ENCODE measurements around the gene NECAB3.

Gene NECAB3

GRCh38 chr20:33676652-33677645 lies 2.7 kb upstream of the NECAB3 start:
- DNase-seq: no peak

DNA sequence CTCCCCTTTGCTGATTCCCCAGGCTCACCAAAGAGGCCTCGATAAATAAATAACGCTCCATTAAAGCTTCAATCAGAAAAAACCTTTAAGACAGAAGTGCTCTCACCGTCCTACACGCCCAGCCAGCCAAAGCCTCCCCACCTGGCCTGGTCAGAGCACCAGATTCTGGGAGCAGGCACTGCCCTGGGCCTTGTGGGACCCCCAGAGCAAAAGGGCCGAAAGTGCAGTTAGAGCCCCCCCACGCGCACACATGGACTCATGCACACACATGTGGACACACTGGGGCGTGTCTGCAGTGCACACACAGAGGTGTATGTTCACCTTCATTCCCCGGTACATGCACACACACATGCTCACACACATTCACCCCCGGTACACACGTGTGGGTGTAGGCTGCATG lies 1.9 kb upstream of the NECAB3 start:
- no peak for DNase-seq

DNA sequence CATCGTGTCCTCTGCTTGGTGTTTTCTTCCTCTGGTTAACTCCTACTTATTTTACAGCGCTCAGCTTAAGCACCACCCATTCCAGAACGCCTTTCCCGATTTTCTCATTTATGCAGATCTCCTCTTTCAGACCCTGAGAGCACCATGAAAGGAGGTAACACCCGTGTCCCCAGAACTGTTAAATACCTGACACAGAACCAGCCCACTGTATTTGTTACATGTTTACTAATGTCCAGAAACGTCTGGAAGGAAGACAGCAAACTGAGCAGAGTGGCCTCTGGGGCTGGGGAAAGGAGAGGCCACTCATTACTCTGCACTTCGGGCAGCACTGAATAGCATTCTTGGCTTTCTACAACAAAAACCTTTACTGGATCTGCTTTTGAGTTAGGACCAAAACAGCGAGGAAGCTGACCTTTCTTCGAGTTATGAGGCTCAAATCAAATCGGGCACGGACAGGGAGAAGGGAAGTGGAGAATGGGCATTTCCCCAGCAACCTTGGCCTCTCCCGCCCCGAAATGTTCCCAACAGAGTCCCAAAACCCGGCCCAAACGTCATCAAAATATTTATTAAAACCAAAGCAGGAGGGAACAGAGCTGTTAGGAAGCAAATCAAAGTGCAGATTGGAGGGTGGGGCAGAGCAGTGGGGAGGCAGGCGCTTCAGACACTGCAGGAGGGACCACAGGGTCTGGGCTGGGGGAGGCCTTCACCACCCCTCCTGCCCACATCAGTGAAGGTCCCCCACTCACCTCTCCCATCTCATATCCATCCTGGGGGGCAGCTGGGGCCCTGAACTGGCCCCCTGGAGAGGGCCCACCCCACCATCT lies 1.1 kb upstream of the NECAB3 start:
- no peak for DNase-seq

GRCh38 chr20:33673410-33674293 lies 576 bp downstream of the NECAB3 start:
- peak in 1 of 2 donors; percentile 63 for DNase-seq

DNA sequence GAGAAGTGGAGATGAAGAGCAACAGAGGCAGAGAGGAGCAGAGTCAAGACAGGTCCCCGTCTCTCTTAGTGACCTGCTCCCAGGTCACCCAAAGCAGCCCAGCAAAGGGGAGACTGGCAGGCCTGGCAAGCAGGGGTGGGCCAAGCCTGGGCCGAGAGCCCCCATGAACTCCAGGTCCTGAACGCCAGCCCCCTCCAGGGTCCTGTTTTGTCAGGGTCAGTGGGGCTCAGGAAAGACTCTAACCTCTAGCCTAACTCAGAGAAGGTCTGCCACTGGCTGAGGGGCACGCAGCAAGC lies 1.2 kb downstream of the NECAB3 start:
- DNase-seq: no peak

GRCh38 chr20:33672426-33673113 lies 1.7 kb downstream of the NECAB3 start:
- DNase-seq: no peak

GRCh38 chr20:33671573-33672288 lies 2.5 kb downstream of the NECAB3 start:
- DNase-seq: no peak

DNA sequence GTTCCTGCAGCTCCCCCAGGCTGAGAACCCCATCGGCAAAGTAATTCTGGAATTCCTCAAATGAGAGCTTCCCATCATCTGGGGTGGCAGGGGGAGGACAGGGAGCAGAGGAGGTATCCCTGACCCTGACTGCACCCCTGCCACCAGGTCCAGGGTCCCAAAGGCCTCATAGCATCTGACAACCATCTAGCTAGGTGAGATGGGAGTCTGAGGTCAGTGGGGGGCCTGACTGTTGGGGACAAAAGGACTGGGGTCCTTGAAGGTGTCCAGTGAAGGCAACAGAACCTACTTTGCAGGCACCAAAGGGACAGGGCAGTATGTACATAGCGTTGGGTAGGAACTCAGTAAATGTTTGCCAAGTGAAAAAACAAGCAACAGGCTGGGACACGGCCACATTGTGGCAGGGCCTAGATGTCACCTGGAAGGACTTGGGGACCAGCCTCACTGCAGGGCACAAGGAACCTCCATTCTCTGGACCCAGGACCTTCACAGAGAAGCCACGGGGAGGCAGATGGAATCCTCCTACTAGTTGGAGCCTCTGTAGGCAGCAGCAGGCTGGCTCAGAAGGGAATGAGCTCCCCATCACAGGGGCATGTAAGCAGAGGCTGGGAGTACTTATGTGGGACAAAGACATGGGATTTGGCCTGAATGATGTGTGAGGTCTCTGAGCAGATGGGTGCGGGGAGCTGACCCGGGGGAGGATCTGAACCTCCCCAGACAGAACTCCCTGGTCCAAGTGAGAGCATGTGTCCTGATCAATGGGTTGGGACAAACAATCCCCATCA lies 3.3 kb downstream of the NECAB3 start:
- no peak for DNase-seq

- DNase-seq: no peak
Observed at GRCh38 chr20:33669873-33670640, 4.2 kb downstream of the NECAB3 start.

DNA sequence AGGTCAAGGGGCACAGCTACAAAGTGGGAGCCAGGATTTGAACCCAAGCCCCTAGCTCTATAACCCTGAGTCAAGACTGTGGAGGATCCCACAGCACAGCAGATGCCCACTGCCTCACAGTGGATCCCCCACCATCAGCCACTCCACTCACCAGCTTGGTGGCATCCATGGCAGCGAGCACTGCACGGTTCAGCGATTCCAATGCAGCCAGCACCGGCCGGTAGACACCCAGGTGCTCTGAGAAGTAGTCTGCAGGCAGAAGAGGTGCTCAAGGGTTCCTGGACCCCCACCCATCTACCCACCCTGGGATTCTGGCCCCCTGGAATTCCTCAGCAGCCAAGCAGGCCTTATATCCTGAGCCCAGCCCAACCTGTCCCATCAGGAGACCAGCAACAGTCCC lies 5.0 kb downstream of the NECAB3 start:
- no peak for DNase-seq

DNA sequence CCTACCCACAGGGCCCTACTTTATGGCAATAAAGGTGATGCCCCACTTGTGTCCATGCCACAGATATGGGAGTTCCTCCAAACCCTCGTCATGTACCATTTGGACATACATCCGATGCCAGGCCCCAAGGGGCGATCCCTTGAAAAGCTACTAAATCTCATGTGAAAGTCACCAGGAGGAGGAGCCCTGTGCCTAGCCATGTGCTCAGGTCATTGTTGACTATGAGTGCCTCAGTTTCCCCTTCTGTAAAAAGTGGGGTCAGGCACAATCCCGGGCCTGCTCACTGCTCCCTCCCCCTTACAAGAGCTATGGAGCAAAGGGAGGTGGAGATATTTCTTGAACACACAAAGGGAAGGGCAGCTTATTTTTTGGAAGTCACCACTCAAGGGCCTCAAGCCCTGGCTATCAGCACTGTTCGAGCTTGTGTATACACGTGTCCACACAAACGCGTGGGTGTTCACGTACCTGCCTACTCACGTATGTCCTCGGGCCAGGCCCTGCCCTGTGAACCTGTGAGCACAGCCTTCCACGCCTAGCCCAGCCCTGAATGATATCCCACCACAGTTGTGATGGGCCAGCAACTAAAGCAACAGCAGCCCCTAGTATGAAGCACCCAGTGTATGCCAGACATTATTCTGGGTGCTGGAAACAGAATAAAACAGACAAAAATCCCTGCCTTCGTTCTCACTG lies 5.6 kb downstream of the NECAB3 start:
- no peak for DNase-seq

DNA sequence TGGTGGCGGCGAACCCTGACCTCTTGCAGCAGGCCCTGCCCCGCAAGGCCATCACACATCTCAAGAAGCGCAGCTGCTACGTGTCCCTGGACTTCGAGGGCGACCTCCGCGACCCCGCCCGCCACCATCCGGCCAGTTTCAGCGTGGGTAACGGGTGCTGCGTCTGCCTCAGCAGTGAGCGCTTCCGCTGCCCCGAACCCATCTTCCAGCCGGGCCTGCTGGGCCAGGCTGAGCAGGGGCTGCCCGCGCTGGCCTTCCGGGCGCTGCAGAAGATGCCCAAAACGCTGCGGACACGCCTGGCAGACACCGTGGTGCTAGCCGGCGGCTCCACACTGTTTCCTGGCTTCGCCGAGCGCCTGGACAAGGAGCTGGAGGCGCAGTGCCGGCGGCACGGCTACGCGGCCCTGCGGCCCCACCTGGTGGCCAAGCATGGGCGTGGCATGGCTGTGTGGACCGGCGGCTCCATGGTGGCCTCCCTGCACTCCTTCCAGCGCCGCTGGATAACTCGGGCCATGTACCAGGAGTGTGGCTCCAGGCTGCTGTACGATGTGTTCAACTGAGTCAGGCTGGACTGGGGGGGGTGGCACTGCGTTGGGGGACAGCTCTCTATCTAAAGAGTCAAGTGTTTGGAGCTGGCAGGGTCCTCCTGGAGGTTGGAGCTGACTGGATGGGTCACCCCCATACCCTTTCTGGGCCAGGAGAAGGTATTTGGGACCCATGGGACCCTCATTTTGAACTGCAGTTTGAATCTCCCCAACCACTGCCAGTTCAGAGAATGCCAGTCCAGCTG lies 6.4 kb downstream of the NECAB3 start:
- DNase-seq: peak; percentile 64 to 80

- peak in 1 of 2 donors; percentile 31 for DNase-seq
Observed at GRCh38 chr20:33667245-33667675, 7.0 kb downstream of the NECAB3 start.

GRCh38 chr20:33666293-33667244 lies 7.7 kb downstream of the NECAB3 start, which contains the start of gene ACTL10:
ACTL10 (plus strand) TSS chr20:33666943; CDS start chr20:33667498, 555 bp downstream.
- peak; percentile 99 to 100 for DNase-seq

DNA sequence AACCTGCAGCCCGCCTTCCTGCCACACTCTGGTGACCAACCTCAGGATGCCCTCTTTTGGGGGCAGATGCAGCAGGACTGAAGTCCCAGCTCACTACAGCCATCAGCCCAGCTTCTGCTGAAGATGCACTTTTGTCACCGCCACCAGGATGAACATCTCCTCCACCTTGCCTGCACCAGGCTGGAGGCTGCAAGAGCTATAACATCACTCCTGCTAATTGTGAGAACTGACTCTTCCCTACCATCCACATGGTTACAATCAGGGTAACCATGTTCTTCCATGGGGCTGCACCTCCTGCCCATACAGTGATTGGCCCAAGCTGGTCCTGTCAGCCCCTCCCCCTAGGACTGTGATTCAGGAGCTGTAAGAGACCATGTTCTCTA lies 9.5 kb downstream of the NECAB3 start:
- no peak for DNase-seq

GRCh38 chr20:33664085-33664761 lies 10.0 kb downstream of the NECAB3 start:
- no peak for DNase-seq

Measured in inflammatory macrophage (primary cell).